Vagina (tissue), 2 donors: ENCODE data around the gene TLE3. TPM values are rescaled to one million over a fixed set of nuclear protein-coding genes. Genes with fewer than 3 reads are reported as not detected.

ENCODE experiments used
- DNase-seq, 2 donors: peaks; one replicate each; pipeline ENCODE4 v3.0.0-alpha.2; 2017; ENCODE audit errors: extremely low spot score in 2 of 2
- H3K27ac ChIP-seq: fragments of 200-600 bp; sonication (generic); one replicate; pipeline ENCODE4 v1.5.1; 2019
- H3K27me3 ChIP-seq: fragments of 200-600 bp; sonication (generic); one replicate; pipeline ENCODE4 v1.5.1; 2019
- H3K36me3 ChIP-seq, 2 donors: fragments of 200-600 bp; sonication (generic); one replicate each; pipeline ENCODE4 v1.5.1; 2017 to 2019
- H3K4me1 ChIP-seq: fragments of 200-600 bp; sonication (generic); one replicate; pipeline ENCODE4 v1.5.1; 2019
- H3K4me3 ChIP-seq, 2 donors: fragments of 200-600 bp; sonication (generic); 1 replicate in 1 of 2; 2 replicates in 1 of 2; pipeline ENCODE4 v1.5.1; 2016 to 2019
- H3K9me3 ChIP-seq: fragments of 200-600 bp; sonication (generic); one replicate; pipeline ENCODE4 v1.5.1; 2019
- CTCF ChIP-seq, 3 experiments: fragments of 450-650 bp in 2 of 3; fragments of 200-600 bp in 1 of 3; sonication (generic) in 1 of 3; IDR thresholded peaks; one replicate each; pipeline ENCODE4 v1.5.1; 2017 to 2019; ENCODE audit warnings: antibody characterized with exemption in 3 of 3, mild to moderate bottlenecking in 2 of 3, moderate library complexity in 2 of 3
- POLR2A ChIP-seq, 2 donors: fragments of 450-650 bp; IDR thresholded peaks; one replicate each; pipeline ENCODE4 v1.6.1; 2017; ENCODE audit warnings: antibody characterized with exemption in 2 of 2, mild to moderate bottlenecking in 2 of 2, moderate library complexity in 2 of 2
- POLR2AphosphoS5 ChIP-seq, 2 donors: sonication (generic); formaldehyde crosslinking; IDR thresholded peaks; one replicate each; pipeline ENCODE4 v1.9.0; 2017; ENCODE audit warnings: antibody characterized with exemption in 2 of 2, mild to moderate bottlenecking in 2 of 2, low read depth in 1 of 2; ENCODE audit not compliant: insufficient read depth in 1 of 2
- intact Hi-C: fragments of 100-400 bp; cut with DNase I; formaldehyde crosslinking; loops from one replicate; pipeline ENCODE4 v1.15.1; 2023
- total RNA-seq: library from RNA; depleted of rRNA; stranded (reverse); fragments of >200 nt; gene quantifications from one replicate; pipeline ENCODE4 v1.2.3, GENCODE V29; 2016

TLE3 gene
- total RNA-seq, 1 donor from 2014 or later = 64.6 TPM

- Histone ChIP-seq H3K27me3 (no peaks in the 10 kb centered on the region), H3K4me1 (peaks cover 2% of the 10 kb centered on the region), H3K9me3 (no peaks in the 10 kb centered on the region), H3K36me3 (no peaks in the 10 kb centered on the region), H3K4me3 (no peak overlapping the region), H3K27ac (no peak overlapping the region)
- intact Hi-C loops = no loop called here
- no peak for DNase-seq
- TF ChIP-seq POLR2A (IDR thresholded peaks at IDR 0.05) = no peak
- TF ChIP-seq POLR2AphosphoS5 (IDR thresholded peaks at IDR 0.05; ENCODE audit: insufficient read depth in 1 of 2, low read depth in 1 of 2) = no peak
- TF ChIP-seq CTCF (IDR thresholded peaks at IDR 0.05) = no peak
Observed at GRCh38 chr15:70038730-70039392, 58.9 kb downstream of the TLE3 start.

- no peaks in the 10 kb centered on the region for H3K36me3 ChIP-seq
- no peak overlapping the region for H3K27ac ChIP-seq
- H3K4me3 ChIP-seq = no peak overlapping the region
- DNase-seq = no peak
- intact Hi-C loops = no loop called here
- peaks cover 10% of the 10 kb centered on the region for H3K4me1 ChIP-seq
- H3K27me3 ChIP-seq = no peaks in the 10 kb centered on the region
- no peak for TF ChIP-seq CTCF (IDR thresholded peaks at IDR 0.05)
- no peak for TF ChIP-seq POLR2A (IDR thresholded peaks at IDR 0.05)
- no peak for TF ChIP-seq POLR2AphosphoS5 (IDR thresholded peaks at IDR 0.05; ENCODE audit: insufficient read depth in 1 of 2, low read depth in 1 of 2)
- no peaks in the 10 kb centered on the region for H3K9me3 ChIP-seq
Observed at GRCh38 chr15:70037292-70037640, 60.5 kb downstream of the TLE3 start.

- TF ChIP-seq POLR2A (IDR thresholded peaks at IDR 0.05) = no peak
- no peak for TF ChIP-seq CTCF (IDR thresholded peaks at IDR 0.05)
- no peak for TF ChIP-seq POLR2AphosphoS5 (IDR thresholded peaks at IDR 0.05; ENCODE audit: insufficient read depth in 1 of 2, low read depth in 1 of 2)
- no peaks in the 10 kb centered on the region for H3K9me3 ChIP-seq
- no peak overlapping the region for H3K4me3 ChIP-seq
- intact Hi-C loops = no loop called here
- H3K27me3 ChIP-seq = no peaks in the 10 kb centered on the region
- H3K27ac ChIP-seq = no peak overlapping the region
- peaks cover 10% of the 10 kb centered on the region for H3K4me1 ChIP-seq
- no peak for DNase-seq
- H3K36me3 ChIP-seq = no peaks in the 10 kb centered on the region
Observed at GRCh38 chr15:70036585-70037291, 61.0 kb downstream of the TLE3 start.

GRCh38 chr15:70035719-70036077 is 62.0 kb downstream of the TLE3 start:
- H3K4me1 ChIP-seq = peaks cover 10% of the 10 kb centered on the region
- DNase-seq = no peak
- no peak for TF ChIP-seq POLR2AphosphoS5 (IDR thresholded peaks at IDR 0.05; ENCODE audit: insufficient read depth in 1 of 2, low read depth in 1 of 2)
- TF ChIP-seq CTCF (IDR thresholded peaks at IDR 0.05) = no peak
- no peak for TF ChIP-seq POLR2A (IDR thresholded peaks at IDR 0.05)
- H3K4me3 ChIP-seq = no peak overlapping the region
- no peak overlapping the region for H3K27ac ChIP-seq
- H3K36me3 ChIP-seq = no peaks in the 10 kb centered on the region
- intact Hi-C loops = no loop called here
- H3K9me3 ChIP-seq = no peaks in the 10 kb centered on the region
- H3K27me3 ChIP-seq = no peaks in the 10 kb centered on the region

- H3K36me3 ChIP-seq = no peaks in the 10 kb centered on the region
- H3K9me3 ChIP-seq = no peaks in the 10 kb centered on the region
- no peak overlapping the region for H3K27ac ChIP-seq
- peaks cover 10% of the 10 kb centered on the region for H3K4me1 ChIP-seq
- DNase-seq = no peak
- no peak overlapping the region for H3K4me3 ChIP-seq
- intact Hi-C loops = no loop called here
- TF ChIP-seq POLR2AphosphoS5 (IDR thresholded peaks at IDR 0.05; ENCODE audit: insufficient read depth in 1 of 2, low read depth in 1 of 2) = no peak
- no peak for TF ChIP-seq POLR2A (IDR thresholded peaks at IDR 0.05)
- TF ChIP-seq CTCF (IDR thresholded peaks at IDR 0.05) = no peak
- H3K27me3 ChIP-seq = no peaks in the 10 kb centered on the region
Observed at GRCh38 chr15:70035051-70035718, 62.5 kb downstream of the TLE3 start.
